ENCODE data around the gene MORN1. TPM values are rescaled to one million over a fixed set of nuclear protein-coding genes. Genes with fewer than 3 reads are reported as not detected.
"Not testable (repeated sequence)": the region's sequence is repeated elsewhere in the genome, so short reads cannot be mapped to it uniquely, and the experiment has no call there.

MORN1 gene
- total RNA-seq (10 to 100 TPM in 3 of 5 donors, 1 to 10 TPM in 2; 3.1 to 18.1 (median 15.8) TPM), polyA plus RNA-seq (1 to 10 TPM; 2.6 to 5.7 (median 3.7) TPM)
- long read RNA-seq, donor 1 = 0 reads
- long read RNA-seq, donor 2 = 0 reads
- long read RNA-seq, donor 3, partial matches to known transcripts = 0 of 1 reads
- long read RNA-seq, donor 3, other reads (novel, unspliced or antisense) = 0 of 1 reads
- long read RNA-seq, donor 4, partial matches to known transcripts = 0 of 1 reads
- long read RNA-seq, donor 4, other reads (novel, unspliced or antisense) = 0 of 1 reads
- long read RNA-seq, donor 5, partial matches to known transcripts = 16 of 57 reads
- long read RNA-seq, donor 5, other reads (novel, unspliced or antisense) = 40 of 57 reads
- long read RNA-seq, donor 6 = 0 reads
- long read RNA-seq, donor 7 = 0 reads
- long read RNA-seq, donor 8, partial matches to known transcripts = 0 of 2 reads
- long read RNA-seq, donor 8, other reads (novel, unspliced or antisense) = 0 of 2 reads
- long read RNA-seq, donor 9, partial matches to known transcripts = 0 of 1 reads
- long read RNA-seq, donor 9, other reads (novel, unspliced or antisense) = 0 of 1 reads
- long read RNA-seq, donor 10, partial matches to known transcripts = 8 of 8 reads
- long read RNA-seq, donor 10, other reads (novel, unspliced or antisense) = 0 of 8 reads

DNA sequence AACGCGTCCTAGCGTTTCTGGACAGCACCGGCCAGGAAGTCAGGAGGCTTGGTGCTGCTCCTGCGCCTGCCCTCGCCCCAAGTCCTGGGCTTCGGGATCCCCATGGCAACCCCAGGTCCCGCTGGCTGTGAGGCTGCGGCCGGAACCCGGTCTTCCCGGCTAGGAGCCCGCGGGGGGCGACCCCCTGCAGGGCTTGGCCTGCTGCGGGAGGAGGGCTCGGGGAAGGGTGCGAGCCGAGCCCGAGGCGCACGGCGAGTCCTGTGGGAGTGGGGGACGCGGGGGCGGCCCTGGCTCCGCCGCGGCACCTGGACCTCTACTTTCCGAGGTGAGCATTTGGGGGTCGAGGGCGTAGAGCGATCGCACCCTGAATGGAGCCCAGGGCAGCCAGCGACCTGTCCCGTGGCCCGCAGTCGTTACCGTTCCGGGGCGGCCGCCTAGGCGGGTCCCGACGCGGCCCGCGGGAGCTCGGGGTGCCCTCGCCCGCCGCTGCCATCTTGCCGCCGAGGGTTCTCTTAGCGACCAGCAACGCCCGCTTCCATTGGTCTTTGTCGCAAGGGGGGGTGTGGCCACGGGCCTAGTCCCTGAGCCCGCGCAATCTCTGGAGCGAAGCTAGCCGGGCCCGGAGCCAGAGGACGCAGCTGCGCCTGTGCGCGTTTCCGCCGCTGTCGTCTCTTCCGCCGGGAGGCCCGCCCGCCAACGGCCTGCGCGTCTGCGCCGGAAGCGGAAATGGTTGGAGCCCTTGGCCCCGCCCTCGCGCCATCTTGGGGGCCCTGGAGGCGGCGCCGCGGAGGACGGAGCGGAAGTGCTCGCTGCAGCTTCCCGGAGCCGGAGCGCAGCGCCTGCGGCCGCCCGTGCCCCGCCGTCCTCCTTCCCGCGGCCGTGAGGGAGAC, at the start of gene MORN1, which contains the start of gene RER1:
MORN1 (minus strand) TSS at position 514 of the 890 bp plus-strand sequence; CDS start at position 493, 21 bp downstream.
RER1 (plus strand) TSS at position 801 of the 890 bp plus-strand sequence. CDS start 3,950 bp downstream, outside the sequence.
- peak; percentile 100 for DNase-seq
- TF ChIP-seq POLR2AphosphoS5 (IDR thresholded peaks at IDR 0.05) (peak; percentile 92 to 97 (median 95)), POLR2A (IDR thresholded peaks at IDR 0.05) (peak in 1 of 4 donors; percentile 24), EP300 (IDR thresholded peaks at IDR 0.05) (no peak)
- TF ChIP-seq, protein P1, sequence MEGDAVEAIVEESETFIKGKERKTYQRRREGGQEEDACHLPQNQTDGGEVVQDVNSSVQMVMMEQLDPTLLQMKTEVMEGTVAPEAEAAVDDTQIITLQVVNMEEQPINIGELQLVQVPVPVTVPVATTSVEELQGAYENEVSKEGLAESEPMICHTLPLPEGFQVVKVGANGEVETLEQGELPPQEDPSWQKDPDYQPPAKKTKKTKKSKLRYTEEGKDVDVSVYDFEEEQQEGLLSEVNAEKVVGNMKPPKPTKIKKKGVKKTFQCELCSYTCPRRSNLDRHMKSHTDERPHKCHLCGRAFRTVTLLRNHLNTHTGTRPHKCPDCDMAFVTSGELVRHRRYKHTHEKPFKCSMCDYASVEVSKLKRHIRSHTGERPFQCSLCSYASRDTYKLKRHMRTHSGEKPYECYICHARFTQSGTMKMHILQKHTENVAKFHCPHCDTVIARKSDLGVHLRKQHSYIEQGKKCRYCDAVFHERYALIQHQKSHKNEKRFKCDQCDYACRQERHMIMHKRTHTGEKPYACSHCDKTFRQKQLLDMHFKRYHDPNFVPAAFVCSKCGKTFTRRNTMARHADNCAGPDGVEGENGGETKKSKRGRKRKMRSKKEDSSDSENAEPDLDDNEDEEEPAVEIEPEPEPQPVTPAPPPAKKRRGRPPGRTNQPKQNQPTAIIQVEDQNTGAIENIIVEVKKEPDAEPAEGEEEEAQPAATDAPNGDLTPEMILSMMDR (IDR thresholded peaks at IDR 0.05) = no peak
- Histone ChIP-seq H3K27ac (peak within 1 kb of the TSS; percentile 88 to 99 (median 92)), H3K4me3 (peak within 1 kb of the TSS; percentile 82 to 100 (median 94)), H3K36me3 (peaks cover 5 to 51% (median 37%) of the 10 kb centered on the region in 4 donors), H3K4me1 (peaks cover 38 to 51% (median 49%) of the 10 kb centered on the region in 4 donors), H3K27me3 (no peaks in the 10 kb centered on the region), H3K9me3 (no peaks in the 10 kb centered on the region)
- WGBS, 5 donors = 0 to 1% (median 0%) methylated on average over 22 to 103 of the region's 103 CpGs
- intact Hi-C loops (cut with DNase I; ENCODE audit: low total_unique reads) = no loop called here

GRCh38 chr1:2440346-2440745, 49.0 kb upstream of the MORN1 start:
- intact Hi-C loops (cut with DNase I; ENCODE audit: low total_unique reads); H3K27ac ChIP-seq; H3K36me3 ChIP-seq; H3K9me3 ChIP-seq; H3K4me3 ChIP-seq: not testable (repeated sequence)
- peaks cover 13 to 90% (median 36%) of the 10 kb centered on the region in 3 donors for H3K27me3 ChIP-seq
- H3K4me1 ChIP-seq = peaks cover 0 to 12% (median 7%) of the 10 kb centered on the region in 4 donors
- DNase-seq = peak in 1 of 2 donors; percentile 27
- 91 to 95% (median 92%) methylated on average over 10 to 23 of the region's 23 CpGs for WGBS, 5 donors

DNA sequence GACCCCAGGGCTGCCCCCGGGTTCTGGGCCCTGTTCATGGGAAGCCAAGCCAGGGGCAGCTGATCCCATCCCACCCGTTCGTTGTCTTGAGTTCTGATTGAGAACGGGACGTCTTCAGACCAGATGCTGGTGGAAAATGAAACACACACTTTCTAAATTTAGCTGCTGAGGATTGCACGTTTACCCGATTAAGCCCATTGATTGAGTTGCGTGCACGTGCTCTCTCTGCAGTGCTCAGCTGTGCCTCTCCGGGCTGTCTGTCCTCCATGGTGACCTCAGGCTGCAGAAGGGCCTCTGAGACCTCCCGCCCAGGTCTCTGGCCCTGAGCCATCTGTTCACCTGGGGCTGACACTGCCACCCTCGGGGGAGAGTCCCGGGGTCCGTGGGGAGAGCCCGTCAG, 48.0 kb upstream of the MORN1 start:
- intact Hi-C loops (cut with DNase I; ENCODE audit: low total_unique reads) = loop anchor here (10.0 kb wide), 1 partner anchor 175 kb away; no protein-coding TSS in a partner anchor
- H3K36me3 ChIP-seq = no peaks in the 10 kb centered on the region

DNA sequence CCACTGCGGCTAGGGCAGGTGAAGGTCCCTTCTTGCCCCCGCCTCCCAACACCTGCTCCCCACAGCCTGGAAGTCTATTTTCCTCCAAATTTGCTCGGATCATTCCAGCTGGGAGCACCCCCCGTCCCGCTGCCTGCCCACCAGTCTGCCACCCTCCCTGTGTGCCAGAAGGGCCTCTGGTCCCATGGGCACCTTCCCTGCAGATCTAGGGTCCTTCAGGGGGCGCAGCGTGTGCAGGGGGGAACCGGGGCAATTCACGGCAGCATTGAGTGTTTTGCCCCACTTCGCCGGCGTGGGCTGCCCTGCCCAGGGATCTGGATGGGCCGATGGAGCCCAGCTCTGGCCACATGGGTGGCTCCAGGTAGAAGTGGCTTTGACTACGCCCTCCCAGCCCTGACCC, 47.3 kb upstream of the MORN1 start:
- no peak overlapping the region for H3K27ac ChIP-seq
- H3K4me3 ChIP-seq = no peak overlapping the region
- H3K36me3 ChIP-seq = no peaks in the 10 kb centered on the region
- intact Hi-C loops (cut with DNase I; ENCODE audit: low total_unique reads) = loop anchor here (10.0 kb wide), 1 partner anchor 176 kb away; no protein-coding TSS in a partner anchor
- DNase-seq = no peak
- 68 to 92% (median 88%) methylated on average over 8 to 14 of the region's 14 CpGs for WGBS, 5 donors
- H3K4me1 ChIP-seq = peaks cover 0 to 7% (median 5%) of the 10 kb centered on the region in 4 donors
- H3K9me3 ChIP-seq = no peaks in the 10 kb centered on the region
- no peak for TF ChIP-seq POLR2AphosphoS5 (IDR thresholded peaks at IDR 0.05)
- H3K27me3 ChIP-seq = peaks cover 13 to 90% (median 38%) of the 10 kb centered on the region in 3 donors

More for the DNA sequence above, 48.0 kb upstream of the MORN1 start:
- Histone ChIP-seq H3K27me3 (peaks cover 13 to 90% (median 38%) of the 10 kb centered on the region in 3 donors), H3K9me3 (no peaks in the 10 kb centered on the region), H3K27ac (no peak overlapping the region), H3K4me1 (peaks cover 0 to 12% (median 7%) of the 10 kb centered on the region in 4 donors), H3K4me3 (no peak overlapping the region)
- no peak for DNase-seq
- 53 to 81% (median 76%) methylated on average over 10 to 15 of the region's 15 CpGs for WGBS, 5 donors
- no peak for TF ChIP-seq POLR2AphosphoS5 (IDR thresholded peaks at IDR 0.05)
- no peak for TF ChIP-seq EP300 (IDR thresholded peaks at IDR 0.05)
- no peak for TF ChIP-seq POLR2A (IDR thresholded peaks at IDR 0.05)
- TF ChIP-seq, protein P1 (IDR thresholded peaks at IDR 0.05) = no peak
